ENCODE data around the gene SPSB4.

- TF ChIP-seq CTCF (IDR thresholded peaks at IDR 0.05) (no peak), POLR2A (IDR thresholded peaks at IDR 0.05) (no peak)
Observed at GRCh38 chr3:141059816-141060215, 8.7 kb downstream of the SPSB4 start.

Data from body of pancreas (tissue), 4 donors.